GM21526 (cell line): ENCODE measurements around the gene MTMR6.

Experiments
- ATAC-seq: cut with Tn5 transposase; IDR thresholded peaks from one replicate; pipeline ENCODE4 v1.9.1; 2021; ENCODE audit warnings: moderate library complexity; ENCODE audit not compliant: unreplicated experiment, low FRiP score

Gene MTMR6

DNA sequence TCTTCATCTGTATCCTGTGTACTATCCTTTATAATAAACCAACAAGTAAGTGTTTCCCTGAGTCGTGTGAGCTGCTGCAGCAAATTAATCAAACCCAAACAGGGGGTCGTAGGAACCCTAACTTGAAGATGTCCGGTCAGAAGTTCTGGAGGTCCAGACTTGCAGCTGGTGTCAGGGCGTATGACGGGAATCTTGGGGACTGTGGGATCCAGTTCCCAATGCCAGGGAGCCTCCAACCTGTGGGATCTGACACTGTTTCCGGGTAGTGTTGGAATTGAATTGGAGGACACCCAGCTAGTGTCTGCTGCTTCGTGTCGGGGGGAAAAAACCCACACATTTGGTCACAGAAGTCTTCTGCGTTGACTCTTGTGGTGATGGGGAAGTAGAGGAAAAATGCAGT, 63.1 kb downstream of the MTMR6 start:
- no peak for ATAC-seq

GRCh38 chr13:25222740-25223139, 64.5 kb downstream of the MTMR6 start:
- ATAC-seq, result no peak

GRCh38 chr13:25218019-25218418, 69.3 kb downstream of the MTMR6 start:
- no peak for ATAC-seq

- ATAC-seq, result no peak
Measured at GRCh38 chr13:25217023-25217885, 70.0 kb downstream of the MTMR6 start.

GRCh38 chr13:25215253-25215575, 72.1 kb downstream of the MTMR6 start:
- no peak for ATAC-seq

GRCh38 chr13:25214491-25215252, 72.6 kb downstream of the MTMR6 start:
- no peak for ATAC-seq

DNA sequence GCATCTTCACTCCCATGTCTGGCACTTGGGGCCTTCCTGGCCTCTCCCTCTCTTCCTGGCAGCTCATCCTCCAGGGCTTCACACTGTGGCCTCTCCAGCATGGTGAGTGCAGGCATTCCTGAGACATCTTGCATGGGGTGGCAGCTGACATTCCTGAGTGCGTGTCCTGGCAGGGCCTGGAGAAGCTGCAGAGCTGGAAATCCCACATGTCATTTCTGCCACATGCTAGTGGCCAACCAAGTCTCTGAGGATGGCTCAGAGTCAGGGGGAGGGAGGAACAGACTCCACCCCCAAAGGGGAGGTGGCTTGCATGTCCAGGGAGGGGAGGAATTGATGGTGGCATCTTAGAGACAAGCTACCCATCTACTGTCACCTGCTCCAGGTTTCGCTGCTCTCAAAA, 73.6 kb downstream of the MTMR6 start:
- ATAC-seq, result no peak

GRCh38 chr13:25210842-25211569, 76.3 kb downstream of the MTMR6 start:
- ATAC-seq, result no peak

DNA sequence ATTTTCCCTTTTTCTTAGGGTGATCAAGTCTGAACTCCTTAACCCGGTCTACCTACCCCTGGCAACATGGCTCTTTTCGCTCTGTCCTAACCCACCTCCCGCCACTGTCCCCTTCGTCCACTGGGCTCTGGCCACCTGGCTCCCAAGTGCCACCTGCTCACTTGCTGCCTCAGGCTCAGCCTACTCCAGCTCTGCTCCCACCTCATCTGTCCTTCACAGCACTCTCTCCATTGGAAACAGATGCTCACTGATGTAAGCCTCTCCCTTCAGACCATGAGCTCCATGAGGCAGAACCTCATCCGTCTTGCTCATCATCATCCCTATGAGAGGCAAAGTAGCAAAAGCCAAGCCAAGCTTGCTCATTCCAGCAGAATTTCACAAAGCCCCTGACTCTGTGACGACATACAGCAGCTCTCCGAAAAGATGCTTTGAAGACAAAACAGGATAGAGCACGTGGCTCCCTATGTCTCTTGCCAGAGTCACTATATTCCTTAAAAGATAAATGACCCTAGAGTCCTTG, 79.9 kb downstream of the MTMR6 start:
- ATAC-seq, result no peak

- ATAC-seq, result no peak
Measured at GRCh38 chr13:25204863-25205262, 82.4 kb downstream of the MTMR6 start.

- no peak for ATAC-seq
Measured at GRCh38 chr13:25203127-25203740, 84.1 kb downstream of the MTMR6 start.

- no peak for ATAC-seq
Measured at GRCh38 chr13:25200783-25201182, 86.5 kb downstream of the MTMR6 start.

- no peak for ATAC-seq
Measured at GRCh38 chr13:25198647-25199046, 88.6 kb downstream of the MTMR6 start.

GRCh38 chr13:25196971-25197370, 90.3 kb downstream of the MTMR6 start:
- ATAC-seq, result no peak
